RWPE2 (cell line): ENCODE measurements around the gene NTNG1.

ENCODE experiments used
- ATAC-seq: fragments of 200-7000 bp; cut with Tn5 transposase; 3 replicates; pipeline ENCODE4 v1.9.1; 2021; ENCODE audit warnings: low read depth
- DNase-seq: peaks from one replicate; pipeline ENCODE4 v3.0.0-alpha.2; 2020; ENCODE audit warnings: low spot score
- H3K27ac ChIP-seq: fragments of 450-650 bp; 2 replicates; pipeline ENCODE4 v1.5.1; 2017; ENCODE audit warnings: mild to moderate bottlenecking; ENCODE audit not compliant: poor library complexity, severe bottlenecking
- H3K27me3 ChIP-seq: fragments of 250-450 bp; sonication (Bioruptor Pico); 2 replicates; pipeline ENCODE4 v1.5.1; 2021; ENCODE audit warnings: mild to moderate bottlenecking, moderate library complexity; ENCODE audit not compliant: insufficient read depth, poor library complexity, severe bottlenecking
- H3K36me3 ChIP-seq: fragments of 250-450 bp; sonication (Bioruptor Pico); 2 replicates; pipeline ENCODE4 v1.5.1; 2020; ENCODE audit warnings: low read depth, mild to moderate bottlenecking, moderate library complexity
- H3K4me1 ChIP-seq: fragments of 250-450 bp; sonication (Bioruptor Pico); 2 replicates; pipeline ENCODE4 v1.5.1; 2021; ENCODE audit warnings: mild to moderate bottlenecking, moderate library complexity; ENCODE audit not compliant: insufficient read depth, poor library complexity, severe bottlenecking
- H3K4me3 ChIP-seq: fragments of 250-450 bp; sonication (Bioruptor Pico); 2 replicates; pipeline ENCODE4 v1.5.1; 2021; ENCODE audit warnings: mild to moderate bottlenecking, moderate library complexity; ENCODE audit not compliant: severe bottlenecking
- H3K9me3 ChIP-seq: fragments of 250-450 bp; sonication (Bioruptor Pico); 2 replicates; pipeline ENCODE4 v1.5.1; 2021; ENCODE audit warnings: mild to moderate bottlenecking, moderate library complexity; ENCODE audit not compliant: severe bottlenecking
- TF ChIP-seq, protein P1 (sequence below): fragments of 450-650 bp; IDR thresholded peaks from one replicate; pipeline ENCODE4 v1.5.1; 2017; ENCODE audit warnings: mild to moderate bottlenecking, moderate library complexity; ENCODE audit not compliant: poor library complexity, severe bottlenecking

The NTNG1 gene

DNA sequence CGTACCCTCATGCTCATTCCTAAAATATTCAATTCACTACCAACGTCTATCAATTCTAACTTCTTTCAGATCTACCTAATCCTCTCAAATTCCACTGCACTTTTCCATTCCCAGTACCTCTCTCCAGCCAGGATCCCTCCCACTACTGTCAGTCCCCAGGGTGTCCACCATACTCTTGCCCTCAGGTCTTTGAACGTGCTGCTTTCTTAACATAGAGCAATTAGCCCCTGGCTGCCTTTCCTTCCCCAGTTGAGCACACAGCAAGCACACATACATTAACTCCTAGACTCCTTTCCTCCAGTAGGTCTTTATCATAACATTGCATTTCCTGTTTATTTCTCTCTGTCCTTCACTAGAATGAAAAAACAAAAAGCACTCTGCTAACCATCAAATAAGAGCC lies 126.7 kb downstream of the NTNG1 start:
- Histone ChIP-seq H3K27ac (no peak overlapping the region), H3K36me3 (no peaks in the 10 kb centered on the region)

GRCh38 chr1:107272321-107272720 lies 131.5 kb downstream of the NTNG1 start:
- Histone ChIP-seq H3K36me3 (no peaks in the 10 kb centered on the region), H3K27ac (no peak overlapping the region), H3K4me3 (no peak overlapping the region), H3K9me3 (no peaks in the 10 kb centered on the region), H3K27me3 (no peaks in the 10 kb centered on the region), H3K4me1 (no peaks in the 10 kb centered on the region)
- TF ChIP-seq, protein P1, sequence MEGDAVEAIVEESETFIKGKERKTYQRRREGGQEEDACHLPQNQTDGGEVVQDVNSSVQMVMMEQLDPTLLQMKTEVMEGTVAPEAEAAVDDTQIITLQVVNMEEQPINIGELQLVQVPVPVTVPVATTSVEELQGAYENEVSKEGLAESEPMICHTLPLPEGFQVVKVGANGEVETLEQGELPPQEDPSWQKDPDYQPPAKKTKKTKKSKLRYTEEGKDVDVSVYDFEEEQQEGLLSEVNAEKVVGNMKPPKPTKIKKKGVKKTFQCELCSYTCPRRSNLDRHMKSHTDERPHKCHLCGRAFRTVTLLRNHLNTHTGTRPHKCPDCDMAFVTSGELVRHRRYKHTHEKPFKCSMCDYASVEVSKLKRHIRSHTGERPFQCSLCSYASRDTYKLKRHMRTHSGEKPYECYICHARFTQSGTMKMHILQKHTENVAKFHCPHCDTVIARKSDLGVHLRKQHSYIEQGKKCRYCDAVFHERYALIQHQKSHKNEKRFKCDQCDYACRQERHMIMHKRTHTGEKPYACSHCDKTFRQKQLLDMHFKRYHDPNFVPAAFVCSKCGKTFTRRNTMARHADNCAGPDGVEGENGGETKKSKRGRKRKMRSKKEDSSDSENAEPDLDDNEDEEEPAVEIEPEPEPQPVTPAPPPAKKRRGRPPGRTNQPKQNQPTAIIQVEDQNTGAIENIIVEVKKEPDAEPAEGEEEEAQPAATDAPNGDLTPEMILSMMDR = no peak
- ATAC-seq (no peak), DNase-seq (no peak)

More for the DNA sequence above, 126.7 kb downstream of the NTNG1 start:
- Histone ChIP-seq H3K9me3 (no peaks in the 10 kb centered on the region), H3K4me1 (peaks cover 25% of the 10 kb centered on the region), H3K4me3 (no peak overlapping the region), H3K27me3 (no peaks in the 10 kb centered on the region)
- DNase-seq = no peak
- no peak for ATAC-seq
- TF ChIP-seq, protein P1 = no peak

- no peak overlapping the region for H3K27ac ChIP-seq
- TF ChIP-seq, protein P1 = no peak
- H3K9me3 ChIP-seq = no peaks in the 10 kb centered on the region
- ATAC-seq = no peak
- no peaks in the 10 kb centered on the region for H3K27me3 ChIP-seq
- H3K4me1 ChIP-seq = no peaks in the 10 kb centered on the region
- H3K4me3 ChIP-seq = no peak overlapping the region
- no peaks in the 10 kb centered on the region for H3K36me3 ChIP-seq
- DNase-seq = no peak
Measured at GRCh38 chr1:107273515-107273914, 132.7 kb downstream of the NTNG1 start.

GRCh38 chr1:107274227-107274626 lies 133.4 kb downstream of the NTNG1 start:
- TF ChIP-seq, protein P1 = no peak
- DNase-seq (no peak), ATAC-seq (no peak)
- no peaks in the 10 kb centered on the region for H3K4me1 ChIP-seq
- H3K27me3 ChIP-seq = no peaks in the 10 kb centered on the region
- H3K4me3 ChIP-seq = no peak overlapping the region
- H3K9me3 ChIP-seq = no peaks in the 10 kb centered on the region
- H3K36me3 ChIP-seq = no peaks in the 10 kb centered on the region
- no peak overlapping the region for H3K27ac ChIP-seq

- ATAC-seq (no peak), DNase-seq (no peak)
- Histone ChIP-seq H3K4me3 (no peak overlapping the region), H3K9me3 (no peaks in the 10 kb centered on the region), H3K36me3 (no peaks in the 10 kb centered on the region), H3K27me3 (no peaks in the 10 kb centered on the region), H3K4me1 (no peaks in the 10 kb centered on the region), H3K27ac (no peak overlapping the region)
- TF ChIP-seq, protein P1 = no peak
Measured at GRCh38 chr1:107276247-107276646, 135.4 kb downstream of the NTNG1 start.
